ENCODE data around the gene CCDC136.

CCDC136 gene

GRCh38 chr7:128777156-128778123 lies 14.3 kb upstream of the CCDC136 start:
- DNase-seq, result no peak

- no peak for DNase-seq
These were observed 12.8 kb upstream of the CCDC136 start for GRCh38 chr7:128778946-128779345.

- no peak for DNase-seq
These were observed 10.6 kb upstream of the CCDC136 start for GRCh38 chr7:128781126-128781525.

- DNase-seq, result no peak
These were observed 9.9 kb upstream of the CCDC136 start for GRCh38 chr7:128781851-128782250.

- no peak for DNase-seq
These were observed 8.5 kb upstream of the CCDC136 start for GRCh38 chr7:128783143-128783861.

- DNase-seq, result no peak
These were observed 6.0 kb upstream of the CCDC136 start for GRCh38 chr7:128785738-128786137.

- no peak for DNase-seq
These were observed 3.0 kb upstream of the CCDC136 start for GRCh38 chr7:128788446-128789412.

- no peak for DNase-seq
These were observed 1.3 kb upstream of the CCDC136 start for GRCh38 chr7:128790315-128791041.

- no peak for DNase-seq
These were observed 182 bp downstream of the CCDC136 start for GRCh38 chr7:128791972-128792327.

- no peak for DNase-seq
These were observed 858 bp downstream of the CCDC136 start for GRCh38 chr7:128792471-128793180.

GRCh38 chr7:128793181-128793547 lies 1.4 kb downstream of the CCDC136 start:
- no peak for DNase-seq

- DNase-seq, result no peak
These were observed 2.3 kb downstream of the CCDC136 start for GRCh38 chr7:128794020-128794419.

- DNase-seq, result no peak
These were observed 2.7 kb downstream of the CCDC136 start for GRCh38 chr7:128794436-128794835.

- DNase-seq, result no peak
These were observed 3.4 kb downstream of the CCDC136 start for GRCh38 chr7:128795129-128795528.

GRCh38 chr7:128796327-128796726 lies 4.6 kb downstream of the CCDC136 start:
- DNase-seq, result no peak

- DNase-seq, result no peak
These were observed 7.7 kb downstream of the CCDC136 start for GRCh38 chr7:128799451-128799850.

GRCh38 chr7:128800567-128800966 lies 8.8 kb downstream of the CCDC136 start:
- DNase-seq, result no peak

GRCh38 chr7:128801003-128801402 lies 9.2 kb downstream of the CCDC136 start:
- no peak for DNase-seq

GRCh38 chr7:128801667-128802418 lies 10.1 kb downstream of the CCDC136 start:
- no peak for DNase-seq

GRCh38 chr7:128804484-128804883 lies 12.7 kb downstream of the CCDC136 start:
- no peak for DNase-seq

GRCh38 chr7:128805225-128805624 lies 13.5 kb downstream of the CCDC136 start:
- DNase-seq, result no peak

All from activated CD4-positive, alpha-beta T cell treated with anti-CD3 and anti-CD28 coated beads for 4 hours (primary cell).